HepG2 (cell line): Measurements from ENCODE around the gene CARMIL3. TPM values are rescaled to one million over a fixed set of nuclear protein-coding genes. Genes with fewer than 3 reads are reported as not detected.

ENCODE experiments used
- ARNTL ChIP-seq: sonication (generic); formaldehyde crosslinking; IDR thresholded peaks from 2 replicates; pipeline ENCODE4 v1.4.0; 2020; ENCODE audit warnings: mild to moderate bottlenecking, missing genetic modification reagents
- CCAR2 ChIP-seq: fragments of 200-400 bp; formaldehyde crosslinking; optimal IDR thresholded peaks from 2 replicates; pipeline ENCODE3; 2018; ENCODE audit warnings: low read depth, mild to moderate bottlenecking, low read length, moderate library complexity
- CEBPG ChIP-seq: IDR thresholded peaks from 2 replicates; pipeline ENCODE4 v1.6.1; 2016
- GTF3A ChIP-seq: sonication (generic); formaldehyde crosslinking; conservative IDR thresholded peaks from 2 replicates; pipeline ENCODE4 v1.4.0; 2020; ENCODE audit warnings: mild to moderate bottlenecking, missing genetic modification reagents
- HMGXB3 ChIP-seq: sonication (generic); formaldehyde crosslinking; IDR thresholded peaks from 2 replicates; pipeline ENCODE4 v1.4.0; 2020; ENCODE audit warnings: missing genetic modification reagents, borderline replicate concordance
- KDM5B ChIP-seq: sonication (generic); formaldehyde crosslinking; IDR thresholded peaks from 2 replicates; pipeline ENCODE4 v1.4.0; 2020; ENCODE audit warnings: missing genetic modification reagents, mild to moderate bottlenecking, borderline replicate concordance
- PHB2 ChIP-seq: fragments of 450-650 bp; IDR thresholded peaks from 2 replicates; pipeline ENCODE4 v1.6.1; 2018; ENCODE audit not compliant: partially characterized antibody
- REPIN1 ChIP-seq: sonication (generic); formaldehyde crosslinking; IDR thresholded peaks from 2 replicates; pipeline ENCODE4 v1.8.0; 2022; ENCODE audit warnings: missing genetic modification reagents, low read depth, mild to moderate bottlenecking, borderline replicate concordance
- SMAD1 ChIP-seq: sonication (generic); formaldehyde crosslinking; IDR thresholded peaks from 2 replicates; pipeline ENCODE4 v1.4.0; 2020; ENCODE audit warnings: missing genetic modification reagents, low read depth, mild to moderate bottlenecking, borderline replicate concordance
- SRSF4 ChIP-seq: fragments of 200-400 bp; formaldehyde crosslinking; IDR thresholded peaks from one replicate; pipeline ENCODE4 v1.6.1; 2018; ENCODE audit warnings: mild to moderate bottlenecking, low read depth, low read length, moderate library complexity; ENCODE audit not compliant: poor library complexity, severe bottlenecking
- TMF1 ChIP-seq: sonication (generic); formaldehyde crosslinking; IDR thresholded peaks from 2 replicates; pipeline ENCODE4 v1.8.1; 2022; ENCODE audit warnings: low read depth, missing genetic modification reagents
- ZBTB10 ChIP-seq: sonication (generic); formaldehyde crosslinking; IDR thresholded peaks from 2 replicates; pipeline ENCODE4 v1.4.0; 2020; ENCODE audit warnings: missing genetic modification reagents, borderline replicate concordance
- ZNF18 ChIP-seq: sonication (generic); formaldehyde crosslinking; IDR thresholded peaks from 2 replicates; pipeline ENCODE4 v1.8.0; 2022; ENCODE audit warnings: mild to moderate bottlenecking, missing genetic modification reagents; ENCODE audit not compliant: insufficient replicate concordance
- ZNF225 ChIP-seq: sonication (generic); formaldehyde crosslinking; IDR thresholded peaks from 2 replicates; pipeline ENCODE4 v1.4.0; 2020; ENCODE audit warnings: mild to moderate bottlenecking, missing genetic modification reagents
- ZNF264 ChIP-seq: sonication (generic); formaldehyde crosslinking; IDR thresholded peaks from 2 replicates; pipeline ENCODE4 v1.4.0; 2020; ENCODE audit warnings: missing genetic modification reagents
- ZNF44 ChIP-seq: sonication (generic); formaldehyde crosslinking; IDR thresholded peaks from 2 replicates; pipeline ENCODE4 v1.5.1; 2020; ENCODE audit warnings: mild to moderate bottlenecking, missing genetic modification reagents
- ZNF598 ChIP-seq: sonication (generic); formaldehyde crosslinking; IDR thresholded peaks from 2 replicates; pipeline ENCODE4 v1.5.1; 2020; ENCODE audit warnings: mild to moderate bottlenecking, missing genetic modification reagents, borderline replicate concordance
- ZNF672 ChIP-seq: sonication (generic); formaldehyde crosslinking; IDR thresholded peaks from 2 replicates; pipeline ENCODE4 v1.8.1; 2022; ENCODE audit warnings: missing genetic modification reagents
- ZNF792 ChIP-seq: IDR thresholded peaks from 2 replicates; pipeline ENCODE4 v1.6.1; 2016
- ZNF839 ChIP-seq: sonication (generic); formaldehyde crosslinking; IDR thresholded peaks from 2 replicates; pipeline ENCODE4 v1.4.0; 2020; ENCODE audit warnings: missing genetic modification reagents, mild to moderate bottlenecking, borderline replicate concordance
- ZUFSP ChIP-seq: sonication (generic); formaldehyde crosslinking; IDR thresholded peaks from 2 replicates; pipeline ENCODE4 v1.9.0; 2021; ENCODE audit warnings: missing genetic modification reagents, mild to moderate bottlenecking, borderline replicate concordance
- polyA plus RNA-seq, 8 experiments: library from polyadenylated mRNA; depleted of rRNA in 3 of 8; stranded (reverse) in 7 of 8; unstranded in 1 of 8; fragments of >200 nt; fragmentation: Illumina TruSeq in 4 of 8; extraction: Trizol in 4 of 8; gene quantifications; 2 replicates each; pipeline versions ENCODE4 v1.2.1 to v1.2.3, GENCODE V29; 2011 to 2016; ENCODE audit warnings: low read depth in 4 of 8, missing spikeins in 1 of 8, mixed read lengths in 1 of 8; ENCODE audit not compliant: insufficient read depth in 1 of 8
- total RNA-seq, 5 experiments: library from RNA; depleted of rRNA; stranded (reverse); fragments of >200 nt; fragmentation: Illumina TruSeq; extraction: Trizol; gene quantifications; 2 replicates each; pipeline ENCODE4 v1.2.3, GENCODE V29; 2016; ENCODE audit warnings: low read depth in 1 of 5

CARMIL3 gene
- total and polyA plus RNA-seq, 2 of the 13 experiments (the other 11 are each of a cell fraction or from before 2014, with no cell fraction given): 0.27 to 0.55 TPM

DNA sequence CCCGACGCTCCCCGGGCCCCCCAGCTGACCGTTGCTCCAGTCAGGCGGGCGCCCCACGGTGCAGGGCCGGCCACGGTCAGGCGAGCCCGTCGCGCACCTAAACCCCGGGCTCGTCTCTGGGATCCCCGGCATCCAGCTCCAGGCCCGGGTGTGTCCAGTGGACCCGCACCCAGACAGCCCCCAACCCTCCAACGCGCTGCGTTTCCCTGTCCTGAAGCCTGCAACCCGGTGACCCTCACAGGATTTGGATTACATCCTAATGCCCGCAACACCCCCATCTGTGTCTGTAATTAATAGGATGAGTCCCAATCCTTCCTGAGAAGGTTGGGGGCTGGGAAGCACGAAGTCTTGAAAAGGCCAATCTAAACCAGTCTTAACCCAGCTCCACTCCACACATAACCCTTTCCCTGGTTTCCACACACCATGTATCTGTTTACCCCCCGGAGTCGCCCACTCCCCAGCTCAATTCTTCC, 30.0 kb downstream of the CARMIL3 start (continued):
- TF ChIP-seq ZNF44 (no peak), SRSF4 (no peak), ZBTB10 (CRISPR knock-in tag) (peak; percentile 88), ZNF598 (CRISPR knock-in tag) (no peak), CEBPG (no peak), HMGXB3 (CRISPR knock-in tag) (no peak), REPIN1 (no peak), ZNF264 (CRISPR knock-in tag) (no peak), ZNF792 (CRISPR knock-in tag) (no peak), ZNF18 (CRISPR knock-in tag) (no peak), ZNF672 (CRISPR knock-in tag) (no peak), ZUFSP (CRISPR knock-in tag) (no peak), ZNF839 (CRISPR knock-in tag) (no peak), KDM5B (CRISPR knock-in tag) (no peak), CCAR2 (no peak), TMF1 (no peak), ZNF225 (CRISPR knock-in tag) (no peak), ARNTL (0 out of 2 replicates have a peak, but pooled peaks have one; percentile 8), GTF3A (CRISPR knock-in tag) (no peak), SMAD1 (CRISPR knock-in tag) (no peak), PHB2 (no peak)
